Superior temporal gyrus (tissue), 1 donor: ENCODE data around the gene CMIP.

Source experiments
- DNase-seq: peaks from one replicate; pipeline ENCODE4 v3.0.0-alpha.2; 2016; ENCODE audit errors: extremely low spot score

Gene CMIP

DNA sequence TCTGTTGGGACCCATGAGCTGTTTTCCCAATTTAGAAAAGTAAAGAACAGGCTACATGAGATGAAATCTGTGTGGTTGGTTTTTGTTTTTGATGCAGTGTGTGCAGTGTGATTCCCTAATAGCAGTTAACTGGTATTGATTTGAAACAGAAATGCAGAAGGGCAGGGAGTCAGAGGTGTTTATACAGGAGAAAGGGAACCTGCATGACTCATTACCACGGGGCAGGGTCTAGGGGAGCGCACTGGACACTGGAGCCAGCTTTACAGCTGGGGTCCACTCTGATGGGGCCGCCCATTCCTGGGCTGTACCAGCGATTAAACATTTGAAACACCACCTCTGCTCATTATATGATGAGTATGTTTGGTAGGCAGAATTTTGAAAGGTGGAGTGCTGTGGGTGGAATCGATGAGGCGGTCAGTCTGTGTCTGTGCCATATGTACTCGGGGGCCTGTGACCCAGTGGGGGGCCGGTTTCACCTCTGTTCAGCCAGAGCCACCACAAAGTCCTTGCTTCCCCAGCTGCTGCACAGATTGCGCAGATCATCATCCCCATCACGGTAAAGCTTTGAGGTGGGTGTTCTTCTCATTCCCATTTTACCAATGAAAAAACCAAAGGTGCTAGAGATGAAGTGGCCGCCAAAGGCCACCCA, 142.5 kb downstream of the CMIP start:
- no peak for DNase-seq

DNA sequence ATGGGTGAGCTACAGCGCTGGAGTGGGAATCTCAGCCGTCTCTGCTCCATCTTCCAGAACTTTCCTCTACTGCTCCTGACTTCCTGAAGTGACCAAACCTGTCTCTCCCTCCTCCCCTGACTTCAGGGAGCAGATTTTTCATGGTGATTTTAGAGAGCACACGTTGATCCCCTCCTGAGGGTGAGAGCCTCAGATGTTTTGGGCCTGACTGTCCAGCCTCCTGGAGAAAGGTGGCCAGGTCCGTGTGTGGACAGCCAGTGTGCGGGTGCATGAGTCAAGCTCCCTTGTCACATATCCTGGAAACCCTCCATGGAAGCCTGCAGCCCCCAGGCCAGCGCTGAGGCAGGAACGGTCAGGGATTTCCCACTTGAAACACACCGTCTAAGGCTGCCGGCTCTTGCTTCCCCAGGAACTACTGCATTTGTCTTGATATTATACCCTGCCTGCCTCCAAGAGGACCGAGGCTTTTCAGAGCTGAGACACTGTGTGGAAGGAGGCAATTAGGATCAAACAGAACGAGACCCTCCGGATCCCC, 143.1 kb downstream of the CMIP start:
- DNase-seq = no peak

DNA sequence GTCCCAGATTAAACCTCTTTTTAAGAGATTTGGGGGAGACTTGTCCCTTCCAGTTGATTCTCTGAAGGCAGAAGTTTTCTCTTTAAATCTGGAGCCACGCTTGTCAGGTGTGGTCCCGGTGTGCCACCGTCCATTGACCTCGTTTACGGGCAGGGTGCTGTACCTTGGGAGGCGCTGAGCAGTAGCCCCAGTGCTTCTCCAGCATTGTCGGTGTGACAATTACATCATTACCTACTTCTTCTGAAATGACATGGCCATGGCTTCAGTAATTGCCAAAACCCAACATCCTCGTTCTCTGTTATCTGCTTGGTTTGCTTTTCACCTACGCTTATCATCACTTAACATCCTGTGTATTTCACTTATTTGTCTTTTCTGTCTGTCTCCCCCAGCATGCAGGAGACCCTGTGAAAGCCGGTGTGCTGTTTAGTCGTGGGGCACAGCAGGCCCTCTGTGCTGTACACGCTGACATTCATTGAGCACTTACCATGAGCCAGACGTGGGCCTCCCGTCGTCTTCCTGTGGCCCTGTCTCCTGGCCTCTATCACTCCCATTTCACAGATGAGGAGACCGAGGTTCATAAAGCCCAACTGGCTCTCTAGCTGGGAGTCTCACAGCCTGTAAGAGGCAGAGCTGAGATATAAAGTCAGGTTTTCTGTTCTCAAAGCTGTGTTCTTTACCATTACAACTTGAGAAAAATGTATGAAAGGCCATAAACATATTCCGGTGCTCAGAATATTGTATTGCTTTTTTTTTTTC, 143.9 kb downstream of the CMIP start:
- no peak for DNase-seq

DNA sequence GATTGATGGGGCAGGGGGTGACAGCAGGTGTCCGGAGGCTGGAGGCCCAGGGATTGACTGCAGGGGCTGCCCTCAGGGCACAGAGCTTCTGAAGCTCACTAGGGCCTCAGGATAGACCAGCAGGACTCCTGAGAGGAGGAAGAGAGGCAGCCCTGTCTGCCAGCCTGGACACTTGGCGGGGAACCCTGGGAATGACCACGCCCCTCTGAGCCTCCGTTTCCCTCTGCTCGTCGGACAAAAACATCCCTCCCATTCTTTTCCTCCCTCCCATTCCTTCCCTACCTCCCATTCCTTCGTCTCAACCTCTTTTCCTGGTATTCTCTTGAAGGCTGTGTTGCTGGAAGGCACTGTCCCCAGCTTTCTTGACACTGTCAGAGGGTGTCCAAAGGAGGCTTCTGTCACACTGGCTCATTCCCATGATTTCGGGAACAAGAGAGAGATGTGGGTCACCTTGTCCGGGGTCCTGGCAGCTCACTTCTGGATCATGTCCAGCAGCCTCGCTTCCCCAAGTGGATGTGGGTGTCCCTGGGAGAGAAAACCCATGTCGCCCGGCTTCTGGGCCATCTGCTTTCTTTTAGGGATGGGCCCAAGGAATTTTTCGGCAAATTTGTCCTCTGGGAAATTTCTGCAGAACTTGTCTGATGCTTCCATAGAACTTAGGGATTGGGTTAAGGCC, 145.5 kb downstream of the CMIP start:
- no peak for DNase-seq

DNA sequence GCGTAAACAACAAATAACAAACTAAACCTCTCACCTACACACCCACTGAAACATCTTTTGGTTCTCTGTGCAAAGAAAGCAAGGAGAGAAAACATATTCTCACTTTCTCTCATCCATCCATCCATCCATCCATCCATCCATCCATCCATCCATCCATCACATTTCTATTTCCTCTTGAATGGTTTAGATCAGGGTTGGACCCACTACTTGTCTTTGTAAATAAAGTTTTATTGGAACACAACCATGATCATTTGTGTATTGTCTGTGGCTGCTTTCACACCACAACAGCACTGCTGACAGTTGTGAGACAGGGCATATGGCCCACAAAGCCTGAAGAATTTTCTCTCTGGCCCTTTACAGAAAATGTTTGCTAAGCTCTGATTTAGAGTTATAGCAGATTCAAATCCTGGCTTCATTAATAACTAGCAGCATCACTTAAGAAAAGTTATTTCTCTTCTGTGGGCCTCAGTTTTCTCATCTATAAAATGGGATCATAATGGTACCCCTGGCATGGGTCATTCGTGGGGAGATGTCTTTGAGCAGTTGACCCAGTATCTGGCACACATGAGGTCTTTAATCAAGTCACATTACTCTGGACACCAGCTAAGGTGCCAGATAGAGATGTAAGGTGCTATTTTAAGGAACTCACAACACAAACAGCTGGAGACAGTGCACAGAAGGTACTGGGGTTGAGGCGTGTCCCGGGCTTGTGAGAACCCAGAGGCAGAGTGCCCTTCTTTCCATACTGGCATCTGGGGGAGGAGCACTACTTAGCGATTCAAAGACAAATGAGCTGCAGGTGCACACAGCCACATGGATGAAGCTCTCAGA, 146.3 kb downstream of the CMIP start:
- no peak for DNase-seq

DNA sequence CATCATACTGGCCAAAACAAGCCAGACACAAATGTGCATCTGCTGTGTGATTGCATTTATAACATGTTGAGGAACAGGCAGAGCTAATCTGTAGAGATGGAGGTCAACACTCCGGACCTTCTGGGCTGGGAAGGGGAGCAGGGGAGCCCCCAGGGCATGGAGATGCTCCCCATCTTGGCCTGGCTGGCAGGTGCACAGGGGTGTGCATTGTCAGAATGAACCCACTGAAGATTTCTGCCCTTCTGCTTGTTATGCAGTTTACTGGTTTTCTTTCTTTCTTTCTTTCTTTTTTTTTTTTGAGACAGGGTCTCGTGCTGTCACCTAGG, 146.9 kb downstream of the CMIP start:
- no peak for DNase-seq

DNA sequence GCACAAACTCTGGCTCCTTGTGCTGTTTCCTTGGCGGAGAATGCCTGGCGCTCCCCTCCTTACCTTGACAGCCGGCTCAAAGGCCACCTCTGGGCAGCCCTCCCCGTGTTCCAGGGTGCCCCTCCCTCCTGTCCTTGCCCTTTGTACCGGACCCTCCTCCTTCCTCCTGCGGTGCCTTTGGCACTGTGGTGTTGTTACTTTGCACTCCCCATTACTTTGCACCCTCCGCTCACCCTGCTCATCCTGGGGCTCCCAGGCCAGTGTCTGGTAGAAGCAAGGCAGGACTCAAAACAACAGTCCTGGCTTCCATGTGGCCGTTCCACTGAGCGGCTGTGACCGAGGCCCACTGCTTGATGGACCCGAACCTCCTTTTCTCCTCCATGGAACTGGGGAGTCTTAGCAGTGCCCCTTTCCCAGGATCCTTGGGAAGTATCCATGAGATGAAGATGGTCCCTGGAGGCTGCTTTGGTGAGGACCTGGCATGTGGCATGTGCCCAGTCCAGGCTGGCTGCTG, 147.8 kb downstream of the CMIP start:
- no peak for DNase-seq

DNA sequence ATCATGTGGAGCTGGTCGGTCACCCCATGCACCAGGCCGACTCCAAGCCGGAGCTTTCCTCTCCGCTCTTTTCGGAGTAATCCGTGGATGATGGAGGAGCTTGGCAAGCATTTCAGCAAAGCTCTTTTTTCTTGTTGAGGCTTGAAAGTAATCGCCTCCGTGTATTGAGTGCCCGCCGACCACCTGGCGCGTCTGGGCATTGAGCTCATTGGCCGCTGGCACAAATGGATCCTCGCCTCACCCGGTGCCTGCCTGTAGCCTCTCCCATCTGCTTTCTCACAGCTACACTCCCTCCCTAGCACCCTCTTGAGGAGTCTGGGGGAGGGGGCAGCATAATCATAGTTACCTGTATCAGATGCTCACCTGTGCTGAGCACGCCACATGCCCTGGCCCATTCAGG, 148.9 kb downstream of the CMIP start:
- no peak for DNase-seq

DNA sequence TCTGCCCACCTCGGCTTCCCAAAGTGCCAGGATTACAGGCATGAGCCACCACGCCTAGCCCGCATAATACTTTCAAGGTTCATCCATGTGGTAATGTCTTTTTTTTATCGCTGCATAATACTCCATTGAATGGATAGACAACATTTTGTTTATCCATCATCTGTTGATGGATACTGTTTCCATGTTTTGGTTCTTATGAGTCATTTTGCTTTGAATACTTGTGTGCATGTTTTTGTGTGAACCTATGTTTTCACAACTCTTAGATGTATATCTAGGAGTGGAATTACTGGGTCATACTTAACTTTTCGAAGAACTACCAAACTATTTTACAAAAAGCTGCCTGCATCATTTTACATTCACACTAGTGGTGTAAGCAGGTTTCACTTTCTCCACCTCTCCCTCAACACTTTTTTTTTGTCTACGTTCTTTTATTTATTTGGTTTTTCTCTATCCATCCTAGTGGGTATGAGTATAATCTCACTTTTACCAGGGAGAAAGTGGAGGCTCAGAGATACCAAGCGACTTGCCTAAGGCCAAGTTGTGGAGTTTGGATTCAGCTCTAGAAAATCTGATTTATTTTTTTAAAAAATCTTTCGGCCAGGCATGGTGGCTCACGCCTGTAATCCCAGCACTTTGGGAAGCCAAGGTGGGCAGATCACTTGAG, 151.2 kb downstream of the CMIP start:
- DNase-seq = no peak

DNA sequence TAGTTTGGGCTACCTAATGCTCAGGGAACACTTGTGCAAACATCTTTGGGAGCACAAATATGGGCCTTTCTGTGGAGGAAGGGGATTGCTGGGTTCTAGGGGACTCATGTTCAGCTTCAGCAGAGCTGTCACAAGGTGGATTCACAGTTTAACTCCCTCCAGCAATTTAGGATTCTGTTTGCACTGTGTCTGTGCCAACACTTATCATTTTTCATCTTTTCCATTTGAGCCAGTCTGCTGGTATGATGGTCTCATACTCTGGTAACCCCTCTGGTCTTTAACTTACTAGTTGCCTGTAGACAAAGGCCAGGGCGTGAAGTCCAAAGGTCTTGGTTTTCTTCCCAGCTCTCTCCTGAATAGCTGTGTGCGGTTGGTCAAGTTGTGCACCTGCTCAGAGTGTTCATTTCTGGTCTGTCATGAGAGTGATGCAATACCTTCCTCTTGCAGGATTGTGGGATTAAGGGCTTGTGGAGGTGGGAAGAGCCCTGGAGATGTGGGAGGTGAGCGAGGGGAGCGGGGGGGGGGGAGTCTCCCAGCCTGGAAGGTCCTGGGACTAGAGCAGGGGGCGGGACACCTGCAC, 152.6 kb downstream of the CMIP start:
- no peak for DNase-seq

DNA sequence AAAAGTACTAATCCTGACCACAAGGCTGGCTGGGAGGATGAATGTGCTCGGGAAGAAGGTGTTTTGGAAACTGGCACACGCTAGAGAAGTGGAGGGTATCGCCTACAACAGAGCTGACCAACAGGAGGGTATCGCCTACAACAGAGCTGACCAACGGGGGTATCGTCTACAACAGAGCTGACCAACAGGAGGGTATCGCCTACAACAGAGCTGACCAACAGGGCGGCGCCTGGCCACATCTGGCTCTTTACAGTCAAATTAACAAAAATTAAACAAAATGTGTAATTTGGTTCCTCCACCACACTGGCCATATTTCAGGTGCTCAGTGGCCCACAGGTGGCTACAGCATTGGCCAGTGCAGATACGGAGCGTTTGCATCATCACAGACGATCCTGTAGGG, 153.5 kb downstream of the CMIP start:
- DNase-seq = no peak

DNA sequence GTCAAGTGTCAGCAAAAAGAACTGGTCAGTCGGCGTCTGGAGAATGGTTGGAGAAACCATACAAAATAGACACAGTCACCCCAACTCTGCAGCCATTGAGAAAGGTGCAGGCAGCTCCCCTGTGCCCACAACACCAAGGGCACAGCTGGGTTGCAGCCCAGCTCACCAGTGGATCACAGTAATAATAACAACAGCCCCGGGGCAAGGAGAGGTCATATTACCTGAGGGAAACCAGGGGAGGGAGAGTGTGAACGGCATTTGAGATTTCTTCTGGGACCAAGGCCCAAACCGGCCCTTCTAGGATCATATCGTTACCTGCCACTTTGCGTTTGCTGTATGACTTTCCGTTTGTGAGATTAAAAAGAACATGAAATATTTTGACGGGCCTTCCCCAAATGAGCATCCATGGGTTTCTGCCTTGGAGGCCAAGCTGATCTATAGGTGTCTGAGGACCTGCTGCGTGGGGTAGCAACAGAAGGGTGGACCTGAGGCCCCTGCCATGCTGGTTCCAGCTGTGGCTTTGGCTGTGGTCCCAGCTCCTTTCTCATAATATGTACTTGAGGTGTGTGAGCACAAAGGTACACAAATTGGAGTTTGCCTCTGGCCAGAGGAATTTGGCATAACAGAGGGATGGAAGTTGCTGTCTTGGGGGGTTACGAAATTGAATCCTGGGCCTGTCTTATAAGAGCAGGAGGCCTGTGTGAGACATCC, 154.6 kb downstream of the CMIP start:
- no peak for DNase-seq

DNA sequence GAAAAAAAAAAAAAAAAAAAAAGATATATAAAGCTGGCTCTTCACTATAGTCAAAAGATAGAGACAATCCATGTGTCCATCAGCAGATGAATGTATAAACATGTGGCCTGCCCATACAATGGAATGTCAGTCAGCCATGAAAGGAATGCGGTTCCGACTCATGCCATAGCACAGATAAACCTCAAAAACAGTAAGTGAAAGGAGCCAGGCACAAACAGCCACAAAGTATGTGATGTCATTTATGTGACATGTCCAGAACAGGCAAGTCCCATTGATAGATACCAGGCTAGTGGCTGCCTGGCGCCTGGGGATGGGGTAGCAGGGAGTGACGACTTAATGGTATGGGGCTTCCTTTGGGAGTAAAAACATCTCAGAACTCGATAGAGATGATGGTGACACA, 155.7 kb downstream of the CMIP start:
- DNase-seq = no peak

DNA sequence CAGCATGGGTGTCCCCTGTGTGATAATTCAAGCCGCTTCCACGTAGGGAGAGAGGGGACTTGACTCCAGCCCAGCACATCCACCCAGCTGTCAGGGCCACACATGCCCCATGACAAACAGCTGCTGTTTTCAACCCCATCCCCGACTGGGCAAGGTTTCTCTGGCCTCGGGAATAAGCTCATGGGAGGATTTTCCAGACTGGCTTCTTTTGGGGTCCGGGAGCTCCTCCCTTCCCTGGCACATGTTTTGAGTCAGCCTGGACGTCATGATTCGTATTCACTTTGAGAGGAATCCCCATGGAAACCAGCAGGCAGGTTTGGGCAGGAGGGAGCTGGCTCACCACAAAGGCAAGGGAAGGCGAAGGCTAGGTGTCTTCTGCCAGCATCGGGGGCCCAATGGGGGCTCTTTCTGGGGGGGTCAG, 156.4 kb downstream of the CMIP start:
- peak; percentile 35 for DNase-seq

DNA sequence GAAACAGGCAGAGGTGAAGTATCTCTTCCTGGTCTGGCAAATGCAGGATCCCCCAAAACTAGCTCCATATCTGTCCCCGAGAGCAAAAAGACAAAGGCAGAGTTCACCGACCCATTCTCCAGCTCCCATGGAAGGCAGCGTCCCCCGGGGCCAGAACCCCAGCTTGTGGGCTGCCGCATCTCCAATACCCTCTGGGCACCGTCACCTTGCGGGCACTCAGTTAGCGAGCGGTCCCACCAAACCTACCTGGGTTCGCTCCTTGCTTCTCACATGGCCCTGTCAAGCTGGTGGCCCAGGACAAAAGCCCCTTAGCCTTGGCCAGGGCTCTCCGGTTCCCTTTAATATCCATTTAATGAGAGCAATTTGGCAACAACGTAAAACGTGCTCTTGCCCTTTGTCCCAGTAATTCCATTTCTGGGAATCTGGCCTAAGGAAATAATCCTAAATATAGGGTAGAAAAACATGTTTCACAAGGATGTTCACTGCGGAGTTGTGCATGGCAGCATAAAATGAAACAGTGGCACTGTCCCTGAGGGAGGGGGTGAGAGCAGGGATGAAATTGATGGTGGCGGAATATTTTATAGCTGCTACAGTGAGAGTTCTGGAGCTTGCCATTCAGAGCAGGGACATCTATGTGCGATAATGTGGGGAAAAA, 157.1 kb downstream of the CMIP start:
- DNase-seq = no peak

DNA sequence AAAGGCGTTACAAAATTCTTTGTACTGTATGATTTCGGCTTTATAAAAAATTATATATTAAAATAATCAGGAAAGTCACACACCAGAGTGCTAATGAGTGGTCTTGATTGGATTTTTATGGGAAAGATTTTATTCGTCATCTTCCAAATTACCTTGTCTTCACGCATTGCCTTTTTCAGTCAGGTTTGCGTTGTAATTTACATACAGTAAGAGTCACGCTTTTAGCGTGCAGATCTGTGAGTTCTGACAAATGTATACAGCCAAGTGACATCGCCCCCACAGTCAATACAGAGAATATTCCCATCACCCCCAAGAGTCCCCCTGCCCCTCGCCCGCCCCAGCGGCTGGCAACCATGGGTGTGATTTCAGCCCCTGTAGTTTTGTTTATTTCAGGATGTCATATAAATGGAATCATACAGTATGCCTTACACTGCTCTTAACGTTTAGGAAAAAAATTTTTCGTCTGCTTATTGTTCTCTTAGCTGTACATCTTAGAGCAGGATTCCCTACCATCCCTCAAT, 157.7 kb downstream of the CMIP start:
- DNase-seq = no peak

DNA sequence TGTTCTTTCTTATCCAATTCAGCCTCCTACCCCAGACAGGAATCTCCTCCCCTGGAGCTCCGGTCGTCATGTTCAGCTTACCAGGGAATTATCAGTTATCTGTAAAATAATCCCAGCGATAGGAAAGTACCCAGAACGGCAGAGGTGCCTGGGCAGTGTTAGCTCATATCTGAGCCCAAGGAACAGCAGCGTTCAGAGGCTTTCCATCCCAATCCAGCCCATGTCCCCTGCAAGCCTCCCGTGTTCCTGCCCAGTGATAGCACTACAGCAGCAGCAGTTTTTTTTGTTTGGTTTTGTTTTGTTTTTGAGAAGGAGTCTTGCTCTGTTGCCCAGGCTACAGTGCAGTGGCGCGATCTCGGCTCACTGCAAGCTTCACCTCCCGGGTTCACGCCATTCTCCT, 158.2 kb downstream of the CMIP start:
- no peak for DNase-seq

DNA sequence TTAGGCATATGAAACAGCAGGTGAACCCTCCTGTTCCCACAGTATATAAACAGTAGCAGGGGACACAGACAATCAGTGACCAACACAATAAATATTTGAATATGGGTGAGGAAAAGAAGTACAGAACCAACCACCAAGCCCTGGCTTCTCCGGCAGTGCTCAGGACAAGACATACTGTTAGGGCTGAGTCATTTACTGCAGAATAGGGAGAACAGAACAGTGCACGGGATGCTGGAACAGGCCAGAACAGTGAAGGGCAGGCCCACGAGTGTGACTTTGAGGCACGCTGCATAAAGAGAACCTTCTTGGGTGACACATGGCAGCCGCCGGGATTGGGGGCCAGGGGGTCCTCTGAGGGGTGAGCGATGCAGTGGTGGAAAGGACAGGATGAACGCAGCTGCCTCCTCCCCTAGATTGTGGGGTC, 160.4 kb downstream of the CMIP start:
- DNase-seq = no peak

DNA sequence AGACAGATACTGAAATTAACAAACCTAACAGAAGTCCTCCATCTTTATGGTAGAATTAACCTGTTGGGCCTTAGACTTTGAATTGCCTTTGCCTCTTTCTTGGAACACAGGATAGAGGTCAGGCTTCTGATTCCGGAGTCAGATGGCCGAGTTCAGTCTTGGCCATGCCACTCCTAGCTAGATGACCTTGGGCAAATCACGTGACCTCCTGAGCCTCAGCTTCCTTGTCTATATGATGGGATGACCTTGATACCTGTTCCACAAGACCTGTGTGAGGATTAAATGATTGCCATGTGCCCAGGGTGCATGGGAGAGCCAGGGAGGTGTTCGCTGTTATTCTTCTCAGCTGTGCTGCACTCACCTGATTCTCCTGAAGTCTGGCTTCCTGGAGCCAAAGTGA, 161.4 kb downstream of the CMIP start:
- DNase-seq = no peak
